Measurements from ENCODE around the gene RFX5.

DNA sequence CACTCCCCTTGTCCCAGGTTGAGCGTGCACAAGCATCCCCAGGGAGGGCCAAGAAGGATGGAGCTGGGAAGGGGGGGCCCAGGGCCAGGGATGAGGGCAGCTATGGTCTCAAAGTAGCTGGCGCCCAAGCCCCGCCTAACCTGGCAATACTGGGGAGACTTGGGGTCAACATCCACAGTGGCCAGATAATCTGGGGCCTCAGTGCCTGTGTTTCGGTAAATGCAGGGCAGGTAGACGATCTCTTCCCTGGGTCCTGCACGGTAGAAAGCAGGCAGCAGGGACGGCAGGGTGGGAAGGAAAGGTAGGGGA, 22.2 kb upstream of the RFX5 start:
- TF ChIP-seq, protein P1, sequence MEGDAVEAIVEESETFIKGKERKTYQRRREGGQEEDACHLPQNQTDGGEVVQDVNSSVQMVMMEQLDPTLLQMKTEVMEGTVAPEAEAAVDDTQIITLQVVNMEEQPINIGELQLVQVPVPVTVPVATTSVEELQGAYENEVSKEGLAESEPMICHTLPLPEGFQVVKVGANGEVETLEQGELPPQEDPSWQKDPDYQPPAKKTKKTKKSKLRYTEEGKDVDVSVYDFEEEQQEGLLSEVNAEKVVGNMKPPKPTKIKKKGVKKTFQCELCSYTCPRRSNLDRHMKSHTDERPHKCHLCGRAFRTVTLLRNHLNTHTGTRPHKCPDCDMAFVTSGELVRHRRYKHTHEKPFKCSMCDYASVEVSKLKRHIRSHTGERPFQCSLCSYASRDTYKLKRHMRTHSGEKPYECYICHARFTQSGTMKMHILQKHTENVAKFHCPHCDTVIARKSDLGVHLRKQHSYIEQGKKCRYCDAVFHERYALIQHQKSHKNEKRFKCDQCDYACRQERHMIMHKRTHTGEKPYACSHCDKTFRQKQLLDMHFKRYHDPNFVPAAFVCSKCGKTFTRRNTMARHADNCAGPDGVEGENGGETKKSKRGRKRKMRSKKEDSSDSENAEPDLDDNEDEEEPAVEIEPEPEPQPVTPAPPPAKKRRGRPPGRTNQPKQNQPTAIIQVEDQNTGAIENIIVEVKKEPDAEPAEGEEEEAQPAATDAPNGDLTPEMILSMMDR (conservative IDR thresholded peaks at IDR 0.05; ENCODE audit: low read depth, low read length): no peak
- no peak for TF ChIP-seq EZH2 (IDR thresholded peaks at IDR 0.05; ENCODE audit: low read length, unreplicated experiment)

Data from PC-3 (cell line).